ENCODE data around the gene DPY19L3.
A peak's percentile ranks its signal among the peaks of the same experiment; 100 is the strongest.

The DPY19L3 gene

DNA sequence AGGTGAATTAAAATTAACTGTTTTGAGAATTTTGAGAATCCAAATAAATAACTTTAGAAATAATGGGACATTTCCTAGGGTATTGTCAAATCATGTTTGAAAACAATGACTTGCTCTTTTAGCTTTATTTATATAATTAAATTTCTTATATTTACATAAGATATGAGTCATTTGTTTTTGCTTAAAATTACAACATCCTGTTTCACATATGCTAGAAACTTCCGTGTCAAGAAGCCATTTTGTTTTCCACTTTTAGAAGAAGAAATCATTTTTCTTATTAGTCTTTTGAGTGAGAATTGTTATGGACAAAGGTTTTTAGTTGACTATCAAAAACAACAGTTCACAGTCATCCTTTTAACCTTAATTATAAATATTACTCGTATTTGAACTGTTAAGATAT is 48.2 kb downstream of the DPY19L3 start:
- Histone ChIP-seq H3K14ac (ENCODE audit: low read length) (no peak overlapping the region), H2BK5ac (ENCODE audit: low read depth, low read length, poor library complexity) (no peak overlapping the region), H2BK12ac (ENCODE audit: low read length) (no peak overlapping the region), H3K9me3 (ENCODE audit: insufficient read depth, low read depth, low read length) (no peaks in the 10 kb centered on the region), H3K79me1 (ENCODE audit: low read length) (no peaks in the 10 kb centered on the region), H4K12ac (ENCODE audit: low read depth, low read length) (no peak overlapping the region), H3K9ac (ENCODE audit: low read length) (no peak overlapping the region), H3K79me2 (ENCODE audit: control insufficient read depth, insufficient read depth, low read length, poor library complexity) (no peaks in the 10 kb centered on the region), H3K27ac (ENCODE audit: low read depth, low read length) (no peak overlapping the region), H3K18ac (ENCODE audit: low read length) (no peak overlapping the region), H3K36me3 (ENCODE audit: control insufficient read depth in 1 of 2, insufficient read depth in 2 of 2, low read length in 2 of 2) (peaks cover 13 to 15% of the 10 kb centered on the region in 2 experiments), H2AK5ac (ENCODE audit: low read length) (no peak overlapping the region), H4K91ac (ENCODE audit: low read depth, low read length) (no peak overlapping the region), H3K27me3 (ENCODE audit: insufficient read depth, low read length) (no peaks in the 10 kb centered on the region), H3K4me3 (ENCODE audit: low read depth, low read length) (no peak overlapping the region), H3K4ac (ENCODE audit: low read depth, low read length) (no peak overlapping the region), H4K8ac (ENCODE audit: low read depth, low read length) (no peak overlapping the region), H2BK120ac (ENCODE audit: insufficient read depth, low read length, poor library complexity) (no peak overlapping the region), H2AFZ (ENCODE audit: insufficient read depth, low read length, poor library complexity) (no peak overlapping the region), H3K4me1 (ENCODE audit: control insufficient read depth in 1 of 2, insufficient read depth in 2 of 2, low read length in 2 of 2) (no peaks in the 10 kb centered on the region), H3K23ac (ENCODE audit: low read length) (no peak overlapping the region), H3K4me2 (ENCODE audit: low read length) (no peak overlapping the region)
- WGBS (ENCODE audit: extremely low coverage, insufficient coverage, insufficient read length), result no CpG with 5 or more reads among the region's 2 CpGs
- no peak for DNase-seq

DNA sequence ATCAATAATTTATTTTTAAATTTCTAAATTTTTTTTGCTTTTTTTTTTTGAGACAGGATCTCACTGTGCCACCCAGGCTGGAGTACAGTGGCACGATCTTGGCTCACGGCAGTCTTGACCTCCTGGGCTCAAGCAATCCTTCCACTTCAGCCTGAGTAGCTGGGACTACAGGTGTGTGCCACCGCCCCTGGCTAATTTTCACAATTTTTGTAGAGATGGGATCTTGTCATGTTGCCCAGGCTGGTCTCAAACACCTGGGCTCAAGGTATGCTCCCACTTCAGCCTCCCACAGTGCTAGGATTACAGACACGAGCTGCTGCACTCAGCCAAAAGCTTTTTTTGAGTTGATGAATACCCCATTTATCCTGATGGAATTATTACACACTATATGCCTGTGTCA is 50.8 kb downstream of the DPY19L3 start:
- no peak overlapping the region for H3K18ac ChIP-seq (ENCODE audit: low read length)
- H2BK120ac ChIP-seq (ENCODE audit: insufficient read depth, low read length, poor library complexity), result no peak overlapping the region
- H3K9ac ChIP-seq (ENCODE audit: low read length), result no peak overlapping the region
- no peak overlapping the region for H2AK5ac ChIP-seq (ENCODE audit: low read length)
- no peak overlapping the region for H2BK5ac ChIP-seq (ENCODE audit: low read depth, low read length, poor library complexity)
- H4K8ac ChIP-seq (ENCODE audit: low read depth, low read length), result no peak overlapping the region
- H2BK12ac ChIP-seq (ENCODE audit: low read length), result no peak overlapping the region
- H3K4ac ChIP-seq (ENCODE audit: low read depth, low read length), result no peak overlapping the region
- H3K36me3 ChIP-seq (ENCODE audit: control insufficient read depth in 1 of 2, insufficient read depth in 2 of 2, low read length in 2 of 2), result peaks cover 13 to 15% of the 10 kb centered on the region in 2 experiments
- no peaks in the 10 kb centered on the region for H3K79me1 ChIP-seq (ENCODE audit: low read length)
- no peak overlapping the region for H3K27ac ChIP-seq (ENCODE audit: low read depth, low read length)
- WGBS (ENCODE audit: extremely low coverage, insufficient coverage, insufficient read length), result no CpG with 5 or more reads among the region's 4 CpGs
- H3K4me3 ChIP-seq (ENCODE audit: low read depth, low read length), result no peak overlapping the region
- H3K23ac ChIP-seq (ENCODE audit: low read length), result no peak overlapping the region
- H3K4me1 ChIP-seq (ENCODE audit: control insufficient read depth in 1 of 2, insufficient read depth in 2 of 2, low read length in 2 of 2), result no peaks in the 10 kb centered on the region
- H3K4me2 ChIP-seq (ENCODE audit: low read length), result no peak overlapping the region
- no peaks in the 10 kb centered on the region for H3K9me3 ChIP-seq (ENCODE audit: insufficient read depth, low read depth, low read length)
- H3K27me3 ChIP-seq (ENCODE audit: insufficient read depth, low read length), result no peaks in the 10 kb centered on the region
- peak overlapping the region; percentile 54 for H4K12ac ChIP-seq (ENCODE audit: low read depth, low read length)
- no peak overlapping the region for H3K14ac ChIP-seq (ENCODE audit: low read length)
- H2AFZ ChIP-seq (ENCODE audit: insufficient read depth, low read length, poor library complexity), result no peak overlapping the region
- H3K79me2 ChIP-seq (ENCODE audit: control insufficient read depth, insufficient read depth, low read length, poor library complexity), result no peaks in the 10 kb centered on the region
- peak; percentile 50 to 82 for DNase-seq
- no peak overlapping the region for H4K91ac ChIP-seq (ENCODE audit: low read depth, low read length)

DNA sequence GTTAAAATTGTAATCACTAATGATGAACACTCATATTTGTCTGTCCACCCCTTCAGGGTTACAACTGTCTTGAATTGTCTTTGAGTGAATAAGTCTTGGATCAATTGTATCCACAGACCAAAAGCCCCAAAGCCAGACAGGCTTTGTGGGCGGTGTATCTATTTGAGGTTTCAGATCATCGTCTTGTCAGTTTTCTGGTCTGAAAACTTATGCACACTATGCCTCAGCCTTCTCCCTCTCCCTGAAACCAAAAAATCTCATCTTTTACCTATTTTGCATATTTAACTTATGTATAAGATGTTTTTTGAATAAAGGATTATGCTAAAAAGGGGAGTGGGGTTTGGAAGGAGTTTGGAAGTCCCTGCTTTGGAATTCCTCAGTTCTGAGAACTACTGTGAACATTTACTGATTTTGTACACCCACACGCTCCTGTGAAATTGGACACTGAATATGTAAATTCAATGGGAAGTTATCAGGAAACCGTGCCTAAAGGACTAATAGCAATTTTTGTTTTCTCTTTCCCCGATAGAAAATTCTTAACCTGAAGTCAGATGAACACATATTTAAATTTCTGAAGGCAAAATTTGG is 52.1 kb downstream of the DPY19L3 start:
- DNase-seq, result no peak
- Histone ChIP-seq H2BK5ac (ENCODE audit: low read depth, low read length, poor library complexity) (no peak overlapping the region), H3K9ac (ENCODE audit: low read length) (no peak overlapping the region), H3K14ac (ENCODE audit: low read length) (no peak overlapping the region), H3K9me3 (ENCODE audit: insufficient read depth, low read depth, low read length) (no peaks in the 10 kb centered on the region), H3K4me1 (ENCODE audit: control insufficient read depth in 1 of 2, insufficient read depth in 2 of 2, low read length in 2 of 2) (no peaks in the 10 kb centered on the region), H3K23ac (ENCODE audit: low read length) (no peak overlapping the region), H3K4me3 (ENCODE audit: low read depth, low read length) (no peak overlapping the region), H4K91ac (ENCODE audit: low read depth, low read length) (no peak overlapping the region), H3K4me2 (ENCODE audit: low read length) (no peak overlapping the region), H3K27ac (ENCODE audit: low read depth, low read length) (no peak overlapping the region), H3K18ac (ENCODE audit: low read length) (no peak overlapping the region), H3K79me1 (ENCODE audit: low read length) (no peaks in the 10 kb centered on the region), H3K36me3 (ENCODE audit: control insufficient read depth in 1 of 2, insufficient read depth in 2 of 2, low read length in 2 of 2) (peaks cover 7 to 10% of the 10 kb centered on the region in 2 experiments), H2AFZ (ENCODE audit: insufficient read depth, low read length, poor library complexity) (no peak overlapping the region), H4K12ac (ENCODE audit: low read depth, low read length) (no peak overlapping the region), H3K79me2 (ENCODE audit: control insufficient read depth, insufficient read depth, low read length, poor library complexity) (no peaks in the 10 kb centered on the region), H3K4ac (ENCODE audit: low read depth, low read length) (no peak overlapping the region), H2AK5ac (ENCODE audit: low read length) (no peak overlapping the region), H2BK12ac (ENCODE audit: low read length) (no peak overlapping the region), H2BK120ac (ENCODE audit: insufficient read depth, low read length, poor library complexity) (no peak overlapping the region), H4K8ac (ENCODE audit: low read depth, low read length) (no peak overlapping the region), H3K27me3 (ENCODE audit: insufficient read depth, low read length) (no peaks in the 10 kb centered on the region)
- no CpG with 5 or more reads among the region's 5 CpGs for WGBS (ENCODE audit: extremely low coverage, insufficient coverage, insufficient read length)

DNA sequence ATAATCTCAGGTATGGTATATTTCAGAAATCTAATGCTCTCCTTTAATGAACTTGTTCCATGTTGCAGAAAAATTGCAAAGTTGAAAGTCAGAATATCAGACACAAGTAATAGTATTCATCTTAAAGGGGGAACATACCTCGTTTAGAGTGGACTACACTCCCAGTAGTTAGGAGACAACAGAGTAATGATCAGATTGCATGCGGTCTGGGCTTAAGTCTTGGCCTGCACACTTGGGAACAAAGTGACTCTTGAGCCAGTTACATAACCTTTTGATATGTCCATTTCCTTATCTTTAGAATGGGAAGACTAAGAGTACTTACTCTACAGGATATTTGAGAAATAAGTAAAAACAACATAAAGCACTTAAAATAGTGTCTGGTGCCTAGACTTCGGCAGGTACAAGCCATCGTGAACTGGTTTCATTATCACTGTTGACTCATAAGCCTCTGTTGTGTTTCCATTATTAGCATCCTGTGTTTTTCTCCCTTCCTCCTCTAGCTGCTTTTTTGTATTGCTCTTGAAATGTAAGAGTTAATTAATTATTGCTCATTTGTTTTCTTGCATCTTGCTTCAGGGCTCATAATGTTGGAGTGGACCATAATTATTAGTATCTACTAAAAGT is 53.0 kb downstream of the DPY19L3 start:
- Histone ChIP-seq H3K27ac (ENCODE audit: low read depth, low read length) (no peak overlapping the region), H2BK12ac (ENCODE audit: low read length) (no peak overlapping the region), H3K14ac (ENCODE audit: low read length) (no peak overlapping the region), H3K9ac (ENCODE audit: low read length) (no peak overlapping the region), H2AK5ac (ENCODE audit: low read length) (no peak overlapping the region), H3K23ac (ENCODE audit: low read length) (no peak overlapping the region), H3K79me2 (ENCODE audit: control insufficient read depth, insufficient read depth, low read length, poor library complexity) (no peaks in the 10 kb centered on the region), H4K12ac (ENCODE audit: low read depth, low read length) (no peak overlapping the region), H2BK5ac (ENCODE audit: low read depth, low read length, poor library complexity) (no peak overlapping the region), H3K4me3 (ENCODE audit: low read depth, low read length) (no peak overlapping the region), H3K4me1 (ENCODE audit: control insufficient read depth in 1 of 2, insufficient read depth in 2 of 2, low read length in 2 of 2) (no peaks in the 10 kb centered on the region), H3K18ac (ENCODE audit: low read length) (no peak overlapping the region), H3K4ac (ENCODE audit: low read depth, low read length) (no peak overlapping the region), H3K4me2 (ENCODE audit: low read length) (no peak overlapping the region), H3K79me1 (ENCODE audit: low read length) (no peaks in the 10 kb centered on the region), H2AFZ (ENCODE audit: insufficient read depth, low read length, poor library complexity) (no peak overlapping the region), H2BK120ac (ENCODE audit: insufficient read depth, low read length, poor library complexity) (no peak overlapping the region), H4K8ac (ENCODE audit: low read depth, low read length) (no peak overlapping the region), H3K36me3 (ENCODE audit: control insufficient read depth in 1 of 2, insufficient read depth in 2 of 2, low read length in 2 of 2) (peaks cover 7 to 10% of the 10 kb centered on the region in 2 experiments), H3K27me3 (ENCODE audit: insufficient read depth, low read length) (no peaks in the 10 kb centered on the region), H3K9me3 (ENCODE audit: insufficient read depth, low read depth, low read length) (no peaks in the 10 kb centered on the region), H4K91ac (ENCODE audit: low read depth, low read length) (no peak overlapping the region)
- no peak for DNase-seq
- no CpG with 5 or more reads among the region's 4 CpGs for WGBS (ENCODE audit: extremely low coverage, insufficient coverage, insufficient read length)

Measured in trophoblast cell (in vitro differentiated cells and primary cell).